ENCODE measurements around the gene DYNC1I1. TPM values are rescaled to one million over a fixed set of nuclear protein-coding genes. Genes with fewer than 3 reads are reported as not detected.

Gene DYNC1I1
- total and polyA plus RNA-seq, 2 experiments from 2014 or later, result 1.4 to 4.1 TPM

GRCh38 chr7:95814721-95815120 is 42.4 kb downstream of the DYNC1I1 start:
- Histone ChIP-seq H3K4me1 (ENCODE audit: insufficient read depth) (no peaks in the 10 kb centered on the region), H3K79me2 (replicated peaks; ENCODE audit: insufficient read depth) (no peaks in the 10 kb centered on the region), H3K36me3 (ENCODE audit: insufficient read depth) (no peaks in the 10 kb centered on the region), H3K9me2 (ENCODE audit: insufficient read depth) (no peaks in the 10 kb centered on the region), H4K20me1 (replicated peaks; ENCODE audit: insufficient read depth) (no peaks in the 10 kb centered on the region), H3K4me2 (no peak overlapping the region), H3K27me3 (ENCODE audit: insufficient read depth) (no peaks in the 10 kb centered on the region), H3F3A (replicated peaks; ENCODE audit: low read depth) (no peaks in the 10 kb centered on the region), H3K4me3 (no peak overlapping the region), H3K27ac (ENCODE audit: low read depth) (no peak overlapping the region), H2AFZ (no peak overlapping the region)
- no peak for TF ChIP-seq EZH2phosphoT487 (IDR thresholded peaks at IDR 0.05; ENCODE audit: unreplicated experiment)
- TF ChIP-seq STAT1 (IDR thresholded peaks at IDR 0.05; ENCODE audit: unreplicated experiment), result no peak
- Mint-ChIP-seq H3K4me3 (no peak overlapping the region), H3K36me3 (ENCODE audit: low read depth) (no peaks in the 10 kb centered on the region), H3K27me3 (ENCODE audit: insufficient read depth, low read depth, poor library complexity) (no peaks in the 10 kb centered on the region), H3K4me1 (peaks cover 2% of the 10 kb centered on the region; the same call in 1 of the 3 replicates), H3K27ac (no peak overlapping the region), H3K9me3 (no peaks in the 10 kb centered on the region)
- no peak for ATAC-seq
- DNase-seq (ENCODE audit: low spot score), result no peak

DNA sequence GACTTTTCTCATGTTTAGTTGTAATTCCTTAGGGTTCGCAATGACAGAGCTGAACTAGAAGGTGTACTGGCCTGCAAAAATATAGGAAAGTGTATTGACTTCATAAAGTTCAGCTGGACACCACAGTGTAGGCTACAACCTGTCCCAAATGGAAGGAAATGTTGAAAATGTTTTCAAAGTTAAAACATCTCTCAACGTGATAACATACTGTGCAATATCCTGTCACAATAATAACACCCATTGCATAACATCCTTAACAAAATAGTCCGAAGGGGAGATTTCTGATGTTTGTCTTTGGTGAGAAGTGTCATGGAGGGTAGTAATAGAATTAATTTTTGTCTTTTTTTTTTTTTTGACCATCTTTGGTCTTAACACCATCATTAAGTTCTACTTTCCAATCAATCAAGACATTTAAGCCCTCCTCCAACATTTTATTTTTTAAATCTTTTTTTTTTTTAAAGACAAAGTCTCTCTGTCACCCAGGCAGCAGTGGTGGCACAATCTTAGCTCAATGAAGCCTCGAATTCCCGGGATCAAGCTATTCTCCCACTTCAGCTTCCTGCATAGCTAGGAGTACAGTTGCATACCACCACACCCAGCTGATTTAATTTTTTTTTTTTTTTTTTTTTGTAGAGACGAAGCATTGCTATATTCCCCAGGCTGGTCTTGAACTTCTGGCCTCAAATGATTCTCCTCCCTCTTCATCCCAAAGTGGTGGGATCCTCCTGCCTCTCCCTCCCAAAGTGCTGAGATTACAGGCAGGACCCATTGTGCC is 45.7 kb downstream of the DYNC1I1 start:
- Histone ChIP-seq H3K27me3 (ENCODE audit: insufficient read depth) (no peaks in the 10 kb centered on the region), H3K4me3 (no peak overlapping the region), H3K4me1 (ENCODE audit: insufficient read depth) (no peaks in the 10 kb centered on the region), H3K27ac (ENCODE audit: low read depth) (no peak overlapping the region), H4K20me1 (replicated peaks; ENCODE audit: insufficient read depth) (no peaks in the 10 kb centered on the region), H3F3A (replicated peaks; ENCODE audit: low read depth) (no peaks in the 10 kb centered on the region), H3K4me2 (no peak overlapping the region), H2AFZ (no peak overlapping the region), H3K79me2 (replicated peaks; ENCODE audit: insufficient read depth) (no peaks in the 10 kb centered on the region), H3K36me3 (ENCODE audit: insufficient read depth) (no peaks in the 10 kb centered on the region), H3K9me2 (ENCODE audit: insufficient read depth) (no peaks in the 10 kb centered on the region)
- no peaks in the 10 kb centered on the region for H3K9me3 Mint-ChIP-seq
- no peaks in the 10 kb centered on the region for H3K36me3 Mint-ChIP-seq (ENCODE audit: low read depth)
- no peak overlapping the region for H3K4me3 Mint-ChIP-seq
- no peak for ATAC-seq
- DNase-seq (ENCODE audit: low spot score), result no peak
- H3K27ac Mint-ChIP-seq, result no peak overlapping the region
- H3K27me3 Mint-ChIP-seq (ENCODE audit: insufficient read depth, low read depth, poor library complexity), result no peaks in the 10 kb centered on the region
- H3K4me1 Mint-ChIP-seq, result peaks cover 8% of the 10 kb centered on the region
- no peak for TF ChIP-seq STAT1 (IDR thresholded peaks at IDR 0.05; ENCODE audit: unreplicated experiment)
- no peak for TF ChIP-seq REST (IDR thresholded peaks at IDR 0.05; ENCODE audit: unreplicated experiment)
- TF ChIP-seq ZNF331 (CRISPR knock-in tag; IDR thresholded peaks at IDR 0.05; ENCODE audit: low read depth), result no peak
- TF ChIP-seq, protein P1, sequence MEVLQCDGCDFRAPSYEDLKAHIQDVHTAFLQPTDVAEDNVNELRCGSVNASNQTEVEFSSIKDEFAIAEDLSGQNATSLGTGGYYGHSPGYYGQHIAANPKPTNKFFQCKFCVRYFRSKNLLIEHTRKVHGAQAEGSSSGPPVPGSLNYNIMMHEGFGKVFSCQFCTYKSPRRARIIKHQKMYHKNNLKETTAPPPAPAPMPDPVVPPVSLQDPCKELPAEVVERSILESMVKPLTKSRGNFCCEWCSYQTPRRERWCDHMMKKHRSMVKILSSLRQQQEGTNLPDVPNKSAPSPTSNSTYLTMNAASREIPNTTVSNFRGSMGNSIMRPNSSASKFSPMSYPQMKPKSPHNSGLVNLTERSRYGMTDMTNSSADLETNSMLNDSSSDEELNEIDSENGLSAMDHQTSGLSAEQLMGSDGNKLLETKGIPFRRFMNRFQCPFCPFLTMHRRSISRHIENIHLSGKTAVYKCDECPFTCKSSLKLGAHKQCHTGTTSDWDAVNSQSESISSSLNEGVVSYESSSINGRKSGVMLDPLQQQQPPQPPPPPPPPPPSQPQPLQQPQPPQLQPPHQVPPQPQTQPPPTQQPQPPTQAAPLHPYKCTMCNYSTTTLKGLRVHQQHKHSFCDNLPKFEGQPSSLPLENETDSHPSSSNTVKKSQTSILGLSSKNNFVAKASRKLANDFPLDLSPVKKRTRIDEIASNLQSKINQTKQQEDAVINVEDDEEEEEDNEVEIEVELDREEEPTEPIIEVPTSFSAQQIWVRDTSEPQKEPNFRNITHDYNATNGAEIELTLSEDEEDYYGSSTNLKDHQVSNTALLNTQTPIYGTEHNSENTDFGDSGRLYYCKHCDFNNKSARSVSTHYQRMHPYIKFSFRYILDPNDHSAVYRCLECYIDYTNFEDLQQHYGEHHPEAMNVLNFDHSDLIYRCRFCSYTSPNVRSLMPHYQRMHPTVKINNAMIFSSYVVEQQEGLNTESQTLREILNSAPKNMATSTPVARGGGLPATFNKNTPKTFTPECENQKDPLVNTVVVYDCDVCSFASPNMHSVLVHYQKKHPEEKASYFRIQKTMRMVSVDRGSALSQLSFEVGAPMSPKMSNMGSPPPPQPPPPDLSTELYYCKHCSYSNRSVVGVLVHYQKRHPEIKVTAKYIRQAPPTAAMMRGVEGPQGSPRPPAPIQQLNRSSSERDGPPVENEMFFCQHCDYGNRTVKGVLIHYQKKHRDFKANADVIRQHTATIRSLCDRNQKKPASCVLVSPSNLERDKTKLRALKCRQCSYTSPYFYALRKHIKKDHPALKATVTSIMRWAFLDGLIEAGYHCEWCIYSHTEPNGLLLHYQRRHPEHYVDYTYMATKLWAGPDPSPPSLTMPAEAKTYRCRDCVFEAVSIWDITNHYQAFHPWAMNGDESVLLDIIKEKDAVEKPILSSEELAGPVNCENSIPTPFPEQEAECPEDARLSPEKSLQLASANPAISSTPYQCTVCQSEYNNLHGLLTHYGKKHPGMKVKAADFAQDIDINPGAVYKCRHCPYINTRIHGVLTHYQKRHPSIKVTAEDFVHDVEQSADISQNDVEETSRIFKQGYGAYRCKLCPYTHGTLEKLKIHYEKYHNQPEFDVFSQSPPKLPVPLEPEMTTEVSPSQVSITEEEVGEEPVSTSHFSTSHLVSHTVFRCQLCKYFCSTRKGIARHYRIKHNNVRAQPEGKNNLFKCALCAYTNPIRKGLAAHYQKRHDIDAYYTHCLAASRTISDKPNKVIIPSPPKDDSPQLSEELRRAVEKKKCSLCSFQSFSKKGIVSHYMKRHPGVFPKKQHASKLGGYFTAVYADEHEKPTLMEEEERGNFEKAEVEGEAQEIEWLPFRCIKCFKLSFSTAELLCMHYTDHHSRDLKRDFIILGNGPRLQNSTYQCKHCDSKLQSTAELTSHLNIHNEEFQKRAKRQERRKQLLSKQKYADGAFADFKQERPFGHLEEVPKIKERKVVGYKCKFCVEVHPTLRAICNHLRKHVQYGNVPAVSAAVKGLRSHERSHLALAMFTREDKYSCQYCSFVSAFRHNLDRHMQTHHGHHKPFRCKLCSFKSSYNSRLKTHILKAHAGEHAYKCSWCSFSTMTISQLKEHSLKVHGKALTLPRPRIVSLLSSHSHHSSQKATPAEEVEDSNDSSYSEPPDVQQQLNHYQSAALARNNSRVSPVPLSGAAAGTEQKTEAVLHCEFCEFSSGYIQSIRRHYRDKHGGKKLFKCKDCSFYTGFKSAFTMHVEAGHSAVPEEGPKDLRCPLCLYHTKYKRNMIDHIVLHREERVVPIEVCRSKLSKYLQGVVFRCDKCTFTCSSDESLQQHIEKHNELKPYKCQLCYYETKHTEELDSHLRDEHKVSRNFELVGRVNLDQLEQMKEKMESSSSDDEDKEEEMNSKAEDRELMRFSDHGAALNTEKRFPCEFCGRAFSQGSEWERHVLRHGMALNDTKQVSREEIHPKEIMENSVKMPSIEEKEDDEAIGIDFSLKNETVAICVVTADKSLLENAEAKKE (CRISPR knock-in tag; IDR thresholded peaks at IDR 0.05), result no peak
- TF ChIP-seq, protein P2, sequence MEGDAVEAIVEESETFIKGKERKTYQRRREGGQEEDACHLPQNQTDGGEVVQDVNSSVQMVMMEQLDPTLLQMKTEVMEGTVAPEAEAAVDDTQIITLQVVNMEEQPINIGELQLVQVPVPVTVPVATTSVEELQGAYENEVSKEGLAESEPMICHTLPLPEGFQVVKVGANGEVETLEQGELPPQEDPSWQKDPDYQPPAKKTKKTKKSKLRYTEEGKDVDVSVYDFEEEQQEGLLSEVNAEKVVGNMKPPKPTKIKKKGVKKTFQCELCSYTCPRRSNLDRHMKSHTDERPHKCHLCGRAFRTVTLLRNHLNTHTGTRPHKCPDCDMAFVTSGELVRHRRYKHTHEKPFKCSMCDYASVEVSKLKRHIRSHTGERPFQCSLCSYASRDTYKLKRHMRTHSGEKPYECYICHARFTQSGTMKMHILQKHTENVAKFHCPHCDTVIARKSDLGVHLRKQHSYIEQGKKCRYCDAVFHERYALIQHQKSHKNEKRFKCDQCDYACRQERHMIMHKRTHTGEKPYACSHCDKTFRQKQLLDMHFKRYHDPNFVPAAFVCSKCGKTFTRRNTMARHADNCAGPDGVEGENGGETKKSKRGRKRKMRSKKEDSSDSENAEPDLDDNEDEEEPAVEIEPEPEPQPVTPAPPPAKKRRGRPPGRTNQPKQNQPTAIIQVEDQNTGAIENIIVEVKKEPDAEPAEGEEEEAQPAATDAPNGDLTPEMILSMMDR (conservative IDR thresholded peaks at IDR 0.05; ENCODE audit: low read depth in 2 of 2), result no peak
- no peak for TF ChIP-seq NANOG (IDR thresholded peaks at IDR 0.05; ENCODE audit: borderline replicate concordance)
- TF ChIP-seq, protein P3, sequence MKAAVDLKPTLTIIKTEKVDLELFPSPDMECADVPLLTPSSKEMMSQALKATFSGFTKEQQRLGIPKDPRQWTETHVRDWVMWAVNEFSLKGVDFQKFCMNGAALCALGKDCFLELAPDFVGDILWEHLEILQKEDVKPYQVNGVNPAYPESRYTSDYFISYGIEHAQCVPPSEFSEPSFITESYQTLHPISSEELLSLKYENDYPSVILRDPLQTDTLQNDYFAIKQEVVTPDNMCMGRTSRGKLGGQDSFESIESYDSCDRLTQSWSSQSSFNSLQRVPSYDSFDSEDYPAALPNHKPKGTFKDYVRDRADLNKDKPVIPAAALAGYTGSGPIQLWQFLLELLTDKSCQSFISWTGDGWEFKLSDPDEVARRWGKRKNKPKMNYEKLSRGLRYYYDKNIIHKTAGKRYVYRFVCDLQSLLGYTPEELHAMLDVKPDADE (IDR thresholded peaks at IDR 0.05), result no peak

Data from GM23338 (cell line).